Measurements from ENCODE around the gene ARMC6. TPM values are rescaled to one million over a fixed set of nuclear protein-coding genes. Genes with fewer than 3 reads are reported as not detected.

ARMC6 gene
- total RNA-seq, 1 experiment from 2014 or later, result 66.5 TPM

DNA sequence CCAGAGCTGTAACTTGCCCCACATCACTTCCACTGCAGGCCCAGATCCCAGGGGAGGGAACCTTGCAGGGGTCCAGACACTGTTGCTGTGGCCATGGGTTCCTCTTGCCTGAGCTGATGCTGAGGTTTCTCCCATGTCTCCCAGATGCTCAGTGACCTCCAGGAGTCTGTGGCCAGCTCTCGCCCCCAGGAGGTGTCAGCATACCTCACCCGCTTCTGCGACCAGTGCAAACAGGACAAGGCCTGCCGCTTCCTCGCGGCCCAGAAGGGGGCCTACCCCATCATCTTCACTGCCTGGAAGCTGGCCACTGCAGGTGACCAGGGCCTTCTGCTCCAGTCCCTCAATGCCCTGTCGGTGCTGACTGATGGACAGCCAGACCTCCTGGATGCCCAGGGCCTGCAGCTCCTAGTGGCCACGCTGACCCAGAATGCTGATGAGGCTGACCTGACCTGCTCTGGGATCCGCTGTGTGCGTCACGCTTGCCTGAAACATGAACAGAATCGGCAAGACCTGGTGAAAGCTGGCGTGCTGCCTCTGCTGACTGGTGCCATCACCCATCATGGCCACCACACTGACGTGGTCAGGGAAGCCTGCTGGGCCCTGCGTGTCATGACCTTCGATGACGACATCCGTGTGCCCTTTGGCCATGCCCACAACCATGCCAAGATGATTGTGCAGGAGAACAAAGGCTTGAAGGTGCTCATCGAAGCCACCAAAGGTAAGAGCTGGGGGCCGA lies 18.2 kb downstream of the ARMC6 start:
- Histone ChIP-seq H3K23ac (ENCODE audit: insufficient read length, low read depth, low read length) (no peak overlapping the region), H2BK15ac (ENCODE audit: low read depth, low read length) (no peak overlapping the region), H3K4me2 (ENCODE audit: insufficient read depth, insufficient read length, low read length) (no peak overlapping the region), H3K27me3 (ENCODE audit: insufficient read depth, low read length) (no peaks in the 10 kb centered on the region), H3K9me3 (ENCODE audit: control insufficient read depth, low read depth, low read length) (no peaks in the 10 kb centered on the region), H3K18ac (ENCODE audit: insufficient read length, low read depth, low read length) (no peak overlapping the region), H4K5ac (ENCODE audit: insufficient read length, low read depth, low read length) (no peak overlapping the region), H2AK5ac (ENCODE audit: insufficient read length, low read length) (no peak overlapping the region), H4K20me1 (ENCODE audit: control insufficient read depth, insufficient read depth, insufficient read length) (no peaks in the 10 kb centered on the region), H2BK120ac (ENCODE audit: low read depth, low read length, poor library complexity, severe bottlenecking) (no peak overlapping the region), H4K91ac (ENCODE audit: insufficient read length, low read depth, low read length) (no peak overlapping the region), H3K79me1 (ENCODE audit: insufficient read depth, low read depth, low read length, poor library complexity, severe bottlenecking) (no peaks in the 10 kb centered on the region), H3K9ac (ENCODE audit: extremely low read depth, insufficient read length, low read length) (no peak overlapping the region), H3K79me2 (ENCODE audit: insufficient read depth, low read length) (no peaks in the 10 kb centered on the region), H3K4me1 (ENCODE audit: insufficient read depth, low read length) (no peaks in the 10 kb centered on the region), H3T11ph (ENCODE audit: low read length) (no peak overlapping the region), H3K23me2 (ENCODE audit: insufficient read length, low read depth, low read length, poor library complexity, severe bottlenecking) (no peaks in the 10 kb centered on the region), H2BK5ac (ENCODE audit: insufficient read length, low read length) (no peak overlapping the region), H3K56ac (ENCODE audit: insufficient read length, low read depth, low read length) (no peak overlapping the region), H3K14ac (ENCODE audit: insufficient read depth, low read length) (no peak overlapping the region), H2BK12ac (ENCODE audit: insufficient read length, low read depth, low read length) (no peak overlapping the region), H2BK20ac (ENCODE audit: low read depth, low read length, poor library complexity, severe bottlenecking) (no peak overlapping the region), H3K27ac (ENCODE audit: insufficient read length, low read depth, low read length) (no peak overlapping the region), H2AFZ (ENCODE audit: low read length) (no peak overlapping the region), H3K4ac (ENCODE audit: low read depth, low read length) (no peak overlapping the region), H4K8ac (replicated peaks; ENCODE audit: insufficient read length, low read depth, low read length) (no peak overlapping the region)
- no peaks in the 10 kb centered on the region for H3K9me3 Mint-ChIP-seq
- H3K27ac Mint-ChIP-seq, result 0 out of 7 replicates have a peak overlapping the region, but pooled peaks of 1 of the 3 experiments have one; percentile 65
- no peak for DNase-seq
- peaks cover 27 to 87% (median 67%) of the 10 kb centered on the region in 3 experiments; a peak in 6 of 7 replicates for H3K36me3 Mint-ChIP-seq (ENCODE audit: insufficient read depth in 1 of 3, low read depth in 3 of 3)
- no CpG with 5 or more reads among the region's 20 CpGs for WGBS (ENCODE audit: extremely low coverage, insufficient read length, low lambda C conversion rate)
- TF ChIP-seq, protein P1, sequence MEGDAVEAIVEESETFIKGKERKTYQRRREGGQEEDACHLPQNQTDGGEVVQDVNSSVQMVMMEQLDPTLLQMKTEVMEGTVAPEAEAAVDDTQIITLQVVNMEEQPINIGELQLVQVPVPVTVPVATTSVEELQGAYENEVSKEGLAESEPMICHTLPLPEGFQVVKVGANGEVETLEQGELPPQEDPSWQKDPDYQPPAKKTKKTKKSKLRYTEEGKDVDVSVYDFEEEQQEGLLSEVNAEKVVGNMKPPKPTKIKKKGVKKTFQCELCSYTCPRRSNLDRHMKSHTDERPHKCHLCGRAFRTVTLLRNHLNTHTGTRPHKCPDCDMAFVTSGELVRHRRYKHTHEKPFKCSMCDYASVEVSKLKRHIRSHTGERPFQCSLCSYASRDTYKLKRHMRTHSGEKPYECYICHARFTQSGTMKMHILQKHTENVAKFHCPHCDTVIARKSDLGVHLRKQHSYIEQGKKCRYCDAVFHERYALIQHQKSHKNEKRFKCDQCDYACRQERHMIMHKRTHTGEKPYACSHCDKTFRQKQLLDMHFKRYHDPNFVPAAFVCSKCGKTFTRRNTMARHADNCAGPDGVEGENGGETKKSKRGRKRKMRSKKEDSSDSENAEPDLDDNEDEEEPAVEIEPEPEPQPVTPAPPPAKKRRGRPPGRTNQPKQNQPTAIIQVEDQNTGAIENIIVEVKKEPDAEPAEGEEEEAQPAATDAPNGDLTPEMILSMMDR (conservative IDR thresholded peaks at IDR 0.05), result no peak; the same call in 2 of the 3 replicates
- no peaks in the 10 kb centered on the region for H3K27me3 Mint-ChIP-seq (ENCODE audit: low read depth)
- H3K4me3 Mint-ChIP-seq, result no peak overlapping the region
- no peaks in the 10 kb centered on the region for H3K4me1 Mint-ChIP-seq
